Measurements from ENCODE around the gene STK32B. TPM values are rescaled to one million over a fixed set of nuclear protein-coding genes. Genes with fewer than 3 reads are reported as not detected.
A peak's percentile ranks its signal among the peaks of the same experiment; 100 is the strongest.

Gene STK32B
- polyA plus RNA-seq, 2 of the 4 experiments (the other 2 are of a cell fraction): 7.6 to 12.1 TPM

- 81% methylated on average over 2 of the region's 2 CpGs for WGBS (ENCODE audit: missing lambda C conversion rate)
- DNase-seq (ENCODE audit: low read depth in 1 of 2, low spot score in 1 of 2): no peak
- ATAC-seq: no peak
Measured at GRCh38 chr4:5497489-5497888, 446.2 kb downstream of the STK32B start.

GRCh38 chr4:5500165-5500564, 448.9 kb downstream of the STK32B start:
- peak in 1 of 2 experiments; percentile 54; a peak in 2 of 6 replicates for ATAC-seq
- Histone ChIP-seq H3K4me2 (peak overlapping the region; percentile 25), H3K9me3 (no peaks in the 10 kb centered on the region), H3K4me3 (no peak overlapping the region), H3K27ac (peak overlapping the region in 1 of 2 experiments; percentile 56; a peak in 2 of 6 replicates), H3K4me1 (peaks cover 14% of the 10 kb centered on the region)
- 11% methylated on average over 3 of the region's 3 CpGs for WGBS (ENCODE audit: missing lambda C conversion rate)
- FAIRE-seq: no peak
- ChIA-PET CTCF (interaction anchor here (0.6 to 1.3 kb wide), 2 partner anchors 41 to 507 kb away, joined by 3 read pairs; no protein-coding TSS in a partner anchor), POLR2A (no interaction called here)
- DNase-seq (ENCODE audit: low read depth in 1 of 2, low spot score in 1 of 2): peak; percentile 10 to 32
- TF ChIP-seq CBX2 (IDR thresholded peaks at IDR 0.05; ENCODE audit: borderline replicate concordance, low read depth) (no peak), RAD21 (conservative IDR thresholded peaks at IDR 0.05 in 1 of 2, IDR thresholded peaks at IDR 0.05 in 1 of 2) (no peak), HMGXB4 (CRISPR knock-in tag; IDR thresholded peaks at IDR 0.05; ENCODE audit: borderline replicate concordance) (no peak), BCL3 (IDR thresholded peaks at IDR 0.05) (no peak), FOSL2 (IDR thresholded peaks at IDR 0.05) (0 out of 2 replicates have a peak, but pooled peaks have one; percentile 7), FOSL2 (CRISPR knock-in tag; IDR thresholded peaks at IDR 0.05) (peak; percentile 81), PBX3 (IDR thresholded peaks at IDR 0.05) (no peak), POLR2AphosphoS2 (conservative IDR thresholded peaks at IDR 0.05; ENCODE audit: low read length) (no peak), ATOH8 (CRISPR knock-in tag; IDR thresholded peaks at IDR 0.05; ENCODE audit: low read depth) (no peak), JUNB (IDR thresholded peaks at IDR 0.05) (0 out of 2 replicates have a peak, but pooled peaks have one; percentile 22), NPAS2 (CRISPR knock-in tag; IDR thresholded peaks at IDR 0.05; ENCODE audit: borderline replicate concordance) (no peak), RCOR1 (IDR thresholded peaks at IDR 0.05; ENCODE audit: low read depth, low read length) (no peak), NR3C1 (IDR thresholded peaks at IDR 0.05) (no peak)

More at GRCh38 chr4:5497489-5497888, 446.2 kb downstream of the STK32B start:
- no peak overlapping the region for H3K27ac ChIP-seq
- H3K4me1 ChIP-seq: peaks cover 14% of the 10 kb centered on the region
- no peaks in the 10 kb centered on the region for H3K9me3 ChIP-seq
- FAIRE-seq: no peak
- TF ChIP-seq ELK1 (IDR thresholded peaks at IDR 0.05; ENCODE audit: low read depth, low read length): no peak
- no peak for TF ChIP-seq ZC3H11A (IDR thresholded peaks at IDR 0.05)
- no peak for TF ChIP-seq ZSCAN20 (CRISPR knock-in tag; IDR thresholded peaks at IDR 0.05)
- no peak for TF ChIP-seq ATOH8 (CRISPR knock-in tag; IDR thresholded peaks at IDR 0.05; ENCODE audit: low read depth)
- no peak for TF ChIP-seq PBX3 (IDR thresholded peaks at IDR 0.05)
- TF ChIP-seq EHF (CRISPR knock-in tag; IDR thresholded peaks at IDR 0.05): no peak
- TF ChIP-seq SMC3 (IDR thresholded peaks at IDR 0.05): no peak
- no peak for TF ChIP-seq E2F6 (IDR thresholded peaks at IDR 0.05; ENCODE audit: borderline replicate concordance, low read depth)
- TF ChIP-seq BHLHE40 (IDR thresholded peaks at IDR 0.05; ENCODE audit: low read depth, low read length): no peak
- TF ChIP-seq TFCP2L1 (CRISPR knock-in tag; IDR thresholded peaks at IDR 0.05): no peak
- TF ChIP-seq HOXB13 (CRISPR knock-in tag; IDR thresholded peaks at IDR 0.05; ENCODE audit: low read depth): no peak
- no peak for TF ChIP-seq CHD2 (IDR thresholded peaks at IDR 0.05; ENCODE audit: low read length, partially characterized antibody)
- no peak for TF ChIP-seq SREBF2 (IDR thresholded peaks at IDR 0.05)
- TF ChIP-seq HES2 (IDR thresholded peaks at IDR 0.05): no peak
- no peak for TF ChIP-seq MAZ (IDR thresholded peaks at IDR 0.05; ENCODE audit: borderline replicate concordance, low read depth, low read length)
- TF ChIP-seq KDM5A (IDR thresholded peaks at IDR 0.05): no peak
- TF ChIP-seq RFX5 (IDR thresholded peaks at IDR 0.05): no peak
- TF ChIP-seq EHMT2 (IDR thresholded peaks at IDR 0.05; ENCODE audit: low read depth): no peak
- ChIA-PET CTCF (no interaction called here), POLR2A (no interaction called here)
- H3K4me3 ChIP-seq: no peak overlapping the region
- no peak overlapping the region for H3K4me2 ChIP-seq

Measured in A549 (cell line).